ENCODE results near the gene BCL7B.
"Not testable (repeated sequence)": the region's sequence is repeated elsewhere in the genome, so short reads cannot be mapped to it uniquely, and the experiment has no call there.

BCL7B gene

DNA sequence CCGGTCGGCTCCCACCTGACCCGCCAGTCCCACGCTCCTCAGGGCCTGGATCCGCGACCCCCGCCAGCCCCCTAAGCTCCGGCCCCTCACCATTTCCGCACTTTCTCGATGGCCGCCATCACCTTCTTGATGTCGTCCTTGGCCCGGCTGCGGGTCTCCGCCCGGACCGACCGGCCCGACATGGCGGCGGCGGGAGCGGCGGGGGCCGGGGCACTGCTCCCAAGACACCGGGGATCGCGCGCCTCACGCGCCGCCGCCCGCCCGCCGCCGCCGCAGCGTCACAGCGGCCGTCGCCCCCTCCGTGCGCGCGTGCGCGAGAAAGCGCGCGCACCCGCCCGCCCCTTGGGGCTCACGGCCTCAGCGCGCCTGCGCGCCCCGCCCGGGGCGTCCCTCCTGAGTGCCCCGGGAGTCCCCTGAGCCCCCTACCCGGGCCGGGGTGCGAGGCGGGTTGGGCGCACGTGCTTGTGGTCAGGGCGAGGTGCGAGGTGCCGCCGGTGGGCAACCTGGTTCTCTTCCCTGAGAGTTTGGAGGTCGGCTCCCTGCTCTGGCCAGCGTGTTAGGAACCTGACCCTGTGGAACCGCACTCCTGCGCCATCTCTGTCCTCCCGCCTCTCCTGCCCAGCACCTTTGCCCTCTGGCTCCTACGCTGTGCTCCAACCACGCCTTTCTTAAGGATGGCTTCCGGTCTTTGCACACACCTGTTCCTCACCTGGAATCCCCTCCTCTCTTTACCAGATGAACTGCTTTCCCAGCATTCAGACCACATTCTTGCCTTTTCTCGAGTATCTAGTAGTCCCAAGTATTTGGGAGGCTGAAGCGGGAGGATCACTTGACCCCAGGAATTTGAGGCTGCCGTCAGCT lies at the start of gene BCL7B:
TSS of gene BCL7B (minus strand) at position 294 of the 861 bp plus-strand sequence. CDS start at position 182, 112 bp downstream.
- DNase-seq (ENCODE audit: low spot score), result peak; percentile 98

DNA sequence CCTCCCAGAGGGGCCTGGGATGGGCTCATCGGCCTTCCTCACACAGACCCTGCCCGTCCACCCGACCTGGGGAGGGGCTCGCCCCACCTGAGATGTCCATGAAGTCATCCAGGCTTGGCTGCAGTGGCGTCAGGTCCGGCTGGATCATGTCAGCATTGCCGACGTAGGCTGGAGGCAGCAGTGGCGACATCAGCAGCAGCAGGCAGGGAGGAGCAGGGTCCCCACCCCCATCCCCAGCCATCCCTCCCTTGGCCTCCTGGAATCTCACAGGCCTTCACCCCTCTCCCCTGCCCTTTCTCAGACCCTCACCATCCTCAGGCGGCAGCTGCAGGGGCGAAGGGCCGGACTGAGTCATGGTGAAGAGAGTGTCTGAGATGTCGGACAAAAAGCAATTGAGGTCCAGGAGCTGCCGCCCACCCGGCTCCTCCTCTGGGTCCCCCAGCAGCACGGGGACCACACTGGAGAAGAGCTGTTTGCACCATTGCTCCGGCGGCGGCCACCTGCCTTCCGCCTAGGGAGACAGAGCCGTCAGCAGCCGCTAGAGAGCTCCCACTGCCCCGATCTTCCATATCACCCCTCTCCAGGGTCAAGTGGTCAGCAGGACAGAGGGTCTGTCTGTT lies 48.2 kb upstream of the BCL7B start:
- DNase-seq (ENCODE audit: low spot score), result no peak

DNA sequence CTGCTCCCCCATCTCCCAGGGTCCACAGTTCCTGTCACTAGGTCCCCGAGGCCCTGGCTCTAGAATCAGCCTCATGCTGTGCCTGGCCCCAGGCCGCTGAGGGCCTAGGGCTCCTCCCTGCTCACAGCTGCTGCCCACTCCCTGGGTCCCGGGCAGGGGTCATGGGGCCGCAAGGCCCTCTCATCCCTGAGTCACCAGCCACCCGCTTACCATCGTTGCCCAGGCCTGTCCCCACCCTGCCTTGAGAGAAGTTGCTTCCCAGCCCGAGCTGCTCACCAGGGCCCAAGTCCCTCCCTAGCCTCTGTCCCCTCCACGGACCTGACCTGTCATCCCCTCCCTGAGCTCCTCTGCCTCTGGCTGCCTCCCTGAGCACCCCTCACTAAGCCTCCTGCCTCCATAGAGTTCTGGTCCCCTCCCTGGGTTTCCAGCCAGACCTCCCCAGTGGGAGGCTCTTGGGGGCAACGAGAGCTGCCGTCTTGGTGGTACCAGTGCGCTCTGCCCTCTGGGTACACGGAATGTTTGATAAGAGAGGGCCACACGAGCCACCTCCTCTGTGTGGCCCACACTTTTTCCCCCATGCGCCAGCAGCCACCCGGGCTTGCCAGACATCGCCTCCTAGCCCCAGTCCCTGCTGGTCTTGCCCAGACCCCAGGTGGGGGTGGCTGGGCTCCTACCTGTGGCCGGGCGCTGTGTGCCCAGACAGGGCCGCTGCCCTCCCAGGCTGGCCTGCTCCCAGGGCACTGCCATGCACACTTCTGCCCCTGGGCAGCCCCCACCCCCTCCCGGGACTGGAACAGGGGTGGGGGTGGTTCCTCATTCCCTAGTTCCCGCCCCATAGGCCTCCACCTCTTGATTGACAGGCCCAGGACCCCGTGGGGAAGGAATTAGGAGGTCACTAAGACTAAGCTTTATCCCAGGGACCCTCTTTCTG lies 45.5 kb upstream of the BCL7B start:
- DNase-seq (ENCODE audit: low spot score), result no peak

DNA sequence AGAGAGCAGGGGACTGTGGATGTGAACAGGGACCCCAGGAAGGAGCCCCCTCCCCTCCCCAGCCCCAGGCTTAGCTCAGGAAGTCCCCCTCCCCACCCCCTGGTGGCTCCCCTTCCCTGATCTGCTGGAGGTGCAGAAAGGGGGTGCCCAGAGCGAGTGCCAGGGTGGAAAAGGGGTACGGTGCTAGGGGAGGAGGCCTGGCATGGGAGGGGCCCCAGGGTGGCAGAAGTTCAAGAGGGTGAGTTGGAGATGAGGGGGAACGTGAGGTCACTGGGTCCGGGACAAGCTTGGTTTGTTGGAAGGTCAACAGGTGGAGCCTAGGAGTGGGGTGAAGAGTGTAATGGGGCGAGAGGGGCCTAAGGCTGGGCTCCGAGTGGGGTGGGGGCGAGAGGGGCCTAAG lies 42.4 kb upstream of the BCL7B start:
- no peak for DNase-seq (ENCODE audit: low spot score)

DNA sequence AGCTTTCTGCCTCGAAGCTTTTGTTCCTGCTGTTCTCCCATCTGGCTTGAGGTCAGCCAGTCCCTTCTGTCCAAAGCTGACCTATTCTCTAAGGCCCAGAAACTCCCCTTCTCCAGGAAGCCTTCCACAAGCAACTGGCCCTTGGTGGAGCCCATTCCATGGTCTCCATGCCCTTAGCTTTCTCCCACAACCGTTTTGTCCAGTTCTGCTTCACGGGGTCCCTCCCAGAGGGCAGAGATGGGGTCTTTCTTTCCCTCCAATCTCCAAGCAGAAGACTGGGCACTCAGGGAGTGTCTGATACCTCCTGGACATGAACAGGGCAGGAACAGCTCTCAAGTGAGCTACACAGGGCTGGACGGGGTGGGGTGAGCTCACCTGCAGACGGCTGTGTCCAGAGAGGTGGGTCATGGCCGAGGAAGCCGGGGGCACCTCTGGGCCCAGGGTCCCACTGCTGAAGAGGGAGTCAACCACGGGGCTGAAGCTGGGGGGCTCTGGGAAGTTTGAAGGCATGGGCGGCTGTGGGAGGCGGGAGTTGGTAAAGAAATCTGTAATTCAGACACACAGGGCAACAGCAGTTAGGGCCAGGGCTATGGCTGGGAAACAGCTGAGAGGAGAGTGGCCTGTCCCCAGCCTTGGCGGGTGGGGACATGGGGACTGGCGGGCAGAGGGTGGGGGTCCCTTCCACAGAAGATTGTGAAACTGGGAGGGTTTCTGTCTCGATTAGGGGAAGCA lies 41.8 kb upstream of the BCL7B start:
- DNase-seq (ENCODE audit: low spot score), result no peak

DNA sequence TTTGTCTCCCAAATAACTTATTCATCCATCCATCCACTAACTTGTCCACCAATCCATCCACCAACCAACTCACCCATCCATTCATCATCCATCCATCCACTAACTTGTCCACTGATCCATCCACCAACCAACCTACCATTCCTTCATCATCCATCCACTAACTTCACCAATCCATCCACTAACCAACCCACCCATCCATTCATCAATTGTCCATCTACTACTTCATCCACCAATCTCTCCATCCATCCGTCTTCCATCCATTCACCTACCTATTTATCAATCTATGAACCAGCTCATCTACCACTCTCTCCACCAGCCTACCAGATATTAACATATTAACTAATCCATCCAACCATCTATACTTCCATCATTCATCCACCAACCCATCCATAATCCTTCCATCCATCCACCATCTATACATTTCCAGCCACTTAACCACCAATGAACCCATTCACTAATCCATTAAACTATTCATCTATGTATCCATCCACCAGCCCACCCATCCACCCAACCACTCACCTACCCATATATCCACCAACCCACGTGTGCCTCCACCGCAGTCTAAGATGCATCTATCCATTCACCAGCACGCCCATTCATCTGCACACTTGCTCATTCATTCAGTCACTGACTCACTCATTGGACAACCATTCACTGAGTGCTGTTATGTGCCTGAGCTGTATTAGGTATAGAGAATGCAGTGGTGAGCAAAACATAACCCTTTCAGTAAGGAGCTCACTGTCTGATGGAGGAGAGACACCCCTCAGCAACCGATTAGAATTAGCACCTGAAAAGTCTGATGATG lies 40.7 kb upstream of the BCL7B start:
- no peak for DNase-seq (ENCODE audit: low spot score)

DNA sequence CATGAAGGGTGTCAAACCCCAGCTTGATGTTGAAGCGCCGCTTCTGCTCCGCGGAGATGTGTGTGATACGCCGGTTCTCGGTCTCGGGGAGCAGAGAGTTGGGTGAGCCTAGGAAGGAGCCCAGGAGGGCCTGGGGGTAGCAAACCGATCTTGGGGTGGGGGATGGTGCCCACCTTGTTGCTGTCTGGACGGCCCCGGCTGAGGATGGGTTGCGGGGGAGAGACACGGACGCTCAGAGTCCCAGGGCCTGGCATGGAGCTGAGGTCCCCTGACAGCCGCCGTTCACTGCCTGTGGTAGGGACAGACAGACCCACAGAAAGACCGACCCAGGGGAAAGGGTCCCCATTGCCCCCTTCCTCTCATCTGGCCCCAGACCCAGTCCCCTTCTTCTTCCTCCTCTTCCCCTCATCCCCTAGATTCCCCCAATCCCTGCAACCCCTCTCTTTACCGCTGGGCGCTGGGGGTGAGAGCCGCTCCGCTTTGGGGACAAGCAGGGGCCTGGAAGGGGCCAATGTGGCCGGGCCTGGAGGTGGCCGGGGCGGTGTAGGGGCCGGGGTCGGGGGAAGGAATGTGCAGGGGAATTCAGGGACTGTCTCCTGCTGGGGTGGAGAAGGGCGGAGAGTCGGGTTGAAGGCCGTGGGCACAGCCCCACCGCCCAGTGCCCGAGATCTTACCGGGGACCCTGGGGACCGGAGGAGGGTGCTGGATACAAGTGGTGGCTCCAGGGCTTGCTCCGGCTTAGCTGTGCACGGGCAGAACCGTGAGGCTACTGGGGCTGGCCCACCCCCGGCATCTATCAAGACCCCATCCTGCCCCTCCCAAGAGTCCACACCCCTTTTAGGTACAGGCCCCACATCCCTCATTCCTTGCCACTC lies 38.9 kb upstream of the BCL7B start:
- DNase-seq (ENCODE audit: low spot score), result no peak

DNA sequence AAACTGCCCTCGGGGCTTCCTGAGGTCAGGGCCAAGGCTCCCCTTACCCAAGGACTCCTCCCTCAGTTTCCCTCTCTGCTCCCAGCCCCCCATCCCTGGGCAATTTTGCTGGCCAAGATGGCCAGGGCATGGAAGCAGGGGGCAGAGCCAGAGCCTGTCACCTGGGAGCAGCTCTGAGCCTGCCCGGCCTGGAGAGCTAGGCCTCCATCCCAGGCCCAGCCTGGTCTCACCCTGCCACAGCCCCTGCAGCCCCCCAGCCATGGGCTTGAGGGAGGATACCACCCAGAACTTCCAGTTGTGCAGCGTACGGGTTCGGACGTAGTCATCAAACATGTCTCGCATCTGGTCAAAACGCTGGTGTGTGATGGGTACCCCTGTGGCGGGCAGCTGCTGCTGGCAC lies 37.9 kb upstream of the BCL7B start:
- DNase-seq (ENCODE audit: low spot score), result no peak

DNA sequence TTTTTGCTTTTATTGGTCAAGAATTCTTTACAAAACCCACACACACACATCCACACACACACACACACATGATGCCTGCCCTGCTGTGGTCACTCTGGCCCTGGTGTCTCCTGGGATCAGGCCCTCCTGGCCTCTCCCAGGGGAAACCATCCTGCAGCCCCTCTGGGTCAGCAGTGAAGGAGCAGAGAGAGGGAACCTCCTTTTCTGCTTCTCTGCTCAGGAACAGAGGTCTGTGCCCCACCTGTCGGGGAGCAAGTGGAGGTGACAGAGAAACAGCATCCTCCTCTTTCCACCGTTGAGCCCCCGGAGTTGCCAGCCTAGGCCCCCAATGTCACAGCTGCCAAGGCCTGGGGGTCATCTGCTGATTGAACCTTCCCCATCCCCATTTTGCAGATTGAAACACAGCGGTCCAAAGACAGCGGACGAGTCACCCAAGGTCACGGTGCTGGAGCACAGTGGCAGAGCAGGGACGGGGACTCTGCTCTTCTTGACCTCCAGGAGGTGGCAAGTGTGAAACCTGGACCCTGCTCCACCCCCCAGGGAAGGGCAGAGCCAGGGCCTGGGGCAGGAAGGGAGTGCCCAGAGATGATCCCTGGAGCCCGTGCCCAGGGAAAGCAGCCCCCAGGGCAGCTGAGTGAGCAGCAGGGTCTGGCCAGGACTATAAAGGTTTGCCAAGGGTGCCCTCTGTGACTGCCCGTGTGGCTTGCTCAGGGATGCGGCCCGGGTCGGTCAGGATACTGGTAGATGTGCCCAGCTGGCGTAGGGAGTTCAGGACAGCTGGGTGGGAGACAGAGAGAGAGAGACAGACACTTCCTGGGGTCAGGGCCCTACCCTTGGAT lies 35.9 kb upstream of the BCL7B start:
- DNase-seq (ENCODE audit: low spot score), result no peak

DNA sequence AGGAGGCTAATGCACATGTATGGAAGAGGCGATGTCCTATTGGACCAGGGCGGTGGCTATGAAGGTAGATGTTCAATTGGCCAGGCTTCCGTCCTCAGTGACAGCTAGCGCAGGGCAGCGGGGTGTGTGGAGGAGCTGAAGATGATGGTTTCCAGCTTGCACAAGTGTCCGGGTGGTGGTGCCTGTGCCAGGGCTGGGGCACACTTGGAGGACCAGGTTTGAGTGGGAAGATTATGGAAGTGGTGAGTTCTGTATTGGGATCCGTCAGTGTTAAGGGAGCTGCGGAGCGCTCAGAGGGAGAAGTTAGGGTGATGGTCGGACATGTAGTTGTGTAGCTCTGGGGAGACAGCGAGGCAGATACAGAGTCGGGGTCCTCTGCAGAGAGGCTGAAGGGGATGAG lies 29.4 kb upstream of the BCL7B start:
- DNase-seq (ENCODE audit: low spot score), result no peak

DNA sequence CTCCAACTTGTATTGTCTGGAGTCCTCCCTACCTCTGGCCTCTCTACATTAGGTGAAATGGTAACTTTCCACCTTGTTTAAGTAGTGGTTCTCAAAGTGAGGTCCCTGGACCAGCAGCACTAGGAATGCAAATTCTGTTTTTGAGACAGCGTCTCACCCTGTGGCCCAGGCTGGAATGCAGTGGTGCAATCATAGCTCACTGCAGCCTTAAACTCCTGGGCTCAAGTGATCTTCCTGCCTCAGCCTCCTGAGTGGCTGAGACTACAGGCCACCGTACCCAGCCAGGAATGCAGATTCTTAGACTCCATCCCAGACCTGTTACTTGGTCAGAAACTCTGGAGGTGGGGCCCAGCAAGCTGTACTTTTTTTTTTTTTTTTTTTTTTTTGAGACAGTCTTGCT lies 27.7 kb upstream of the BCL7B start:
- DNase-seq (ENCODE audit: low spot score), result no peak

DNA sequence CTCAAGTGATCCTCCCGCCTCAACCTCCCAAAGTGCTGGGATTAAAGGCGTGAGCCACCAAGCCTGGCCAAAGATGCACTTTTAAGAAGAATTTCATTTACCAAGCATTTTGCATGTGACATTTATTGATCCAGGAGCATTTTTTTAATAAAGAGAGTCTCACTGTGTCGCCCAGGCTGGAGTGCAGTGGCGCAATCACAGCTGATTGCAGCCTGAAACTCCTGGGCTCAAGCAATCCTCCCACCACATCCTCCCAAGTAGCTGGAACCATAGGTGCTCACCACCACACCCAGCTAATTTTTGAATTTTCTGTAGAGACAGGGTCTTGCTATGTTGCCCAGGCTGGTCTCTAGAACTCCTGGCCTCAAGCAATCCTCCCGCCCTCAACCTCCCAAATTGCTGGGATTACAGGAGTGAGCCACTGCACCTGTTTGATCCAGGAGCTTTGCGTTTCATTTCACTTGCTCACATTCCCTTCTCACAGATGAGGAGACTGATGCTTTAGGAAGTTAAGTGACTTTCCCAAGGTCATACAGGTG lies 25.2 kb upstream of the BCL7B start:
- DNase-seq (ENCODE audit: low spot score), result no peak

DNA sequence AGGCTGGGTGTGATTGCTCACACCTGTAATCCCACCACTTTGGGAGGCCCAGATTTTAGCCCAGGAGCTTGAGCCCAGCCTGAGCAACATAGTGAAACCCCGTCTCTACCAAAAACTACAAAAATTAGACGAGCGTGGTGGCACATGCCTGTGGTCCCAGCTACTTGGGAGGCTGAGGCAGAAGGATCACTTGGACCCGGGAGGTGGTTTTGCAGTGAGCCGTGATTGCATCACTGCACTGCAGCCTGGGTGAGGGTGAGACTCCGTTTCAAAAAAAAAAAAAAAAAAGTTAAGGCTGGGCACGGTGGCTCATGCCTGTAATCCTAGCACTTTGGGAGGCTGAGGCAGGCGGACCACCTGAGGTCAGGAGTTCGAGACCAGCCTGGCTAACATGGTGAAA lies 23.5 kb upstream of the BCL7B start:
- DNase-seq (ENCODE audit: low spot score), result not testable (repeated sequence)

DNA sequence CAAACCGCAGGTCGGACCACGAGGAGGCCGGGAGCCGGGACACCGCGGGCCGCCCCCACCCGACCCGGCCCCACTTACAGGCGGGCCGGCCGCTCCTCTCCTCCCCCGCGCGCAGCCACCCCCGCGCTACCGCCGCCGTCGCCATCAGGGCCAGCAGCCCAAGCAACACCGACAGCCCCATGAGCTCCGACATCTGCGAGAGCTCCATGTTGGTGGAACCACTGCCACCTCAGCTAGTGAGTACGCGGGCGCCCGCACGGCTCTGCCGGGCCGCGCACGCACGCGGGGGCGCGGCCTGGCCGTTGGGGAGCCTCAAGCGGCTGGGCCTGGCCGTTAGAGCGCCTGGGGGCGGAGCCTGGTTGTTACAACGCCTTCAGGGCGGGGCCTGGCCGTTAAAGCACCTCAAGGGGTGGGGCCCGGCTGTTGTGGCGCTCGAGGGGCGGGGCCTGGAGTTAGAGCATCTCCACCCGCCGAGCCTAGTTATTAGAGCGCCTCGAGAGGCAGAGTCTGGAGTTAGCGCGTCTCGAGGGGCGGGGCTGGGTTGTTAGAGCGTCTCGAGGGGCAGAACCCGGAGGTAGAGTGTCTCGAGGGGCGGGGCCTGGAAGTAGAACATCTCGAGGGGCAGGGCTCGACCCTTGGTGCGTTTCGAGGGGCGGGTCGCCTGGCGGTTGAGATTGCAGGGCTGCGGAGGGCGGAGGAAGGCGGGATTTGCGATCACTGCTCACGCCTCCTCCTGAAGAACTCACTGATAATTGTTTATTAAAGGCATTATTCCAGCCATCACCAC lies 21.0 kb upstream of the BCL7B start, which contains the start of gene TBL2:
TSS of gene TBL2 (minus strand) at position 238 of the 787 bp plus-strand sequence. CDS start at position 208, 30 bp downstream.
- DNase-seq (ENCODE audit: low spot score), result peak; percentile 99

DNA sequence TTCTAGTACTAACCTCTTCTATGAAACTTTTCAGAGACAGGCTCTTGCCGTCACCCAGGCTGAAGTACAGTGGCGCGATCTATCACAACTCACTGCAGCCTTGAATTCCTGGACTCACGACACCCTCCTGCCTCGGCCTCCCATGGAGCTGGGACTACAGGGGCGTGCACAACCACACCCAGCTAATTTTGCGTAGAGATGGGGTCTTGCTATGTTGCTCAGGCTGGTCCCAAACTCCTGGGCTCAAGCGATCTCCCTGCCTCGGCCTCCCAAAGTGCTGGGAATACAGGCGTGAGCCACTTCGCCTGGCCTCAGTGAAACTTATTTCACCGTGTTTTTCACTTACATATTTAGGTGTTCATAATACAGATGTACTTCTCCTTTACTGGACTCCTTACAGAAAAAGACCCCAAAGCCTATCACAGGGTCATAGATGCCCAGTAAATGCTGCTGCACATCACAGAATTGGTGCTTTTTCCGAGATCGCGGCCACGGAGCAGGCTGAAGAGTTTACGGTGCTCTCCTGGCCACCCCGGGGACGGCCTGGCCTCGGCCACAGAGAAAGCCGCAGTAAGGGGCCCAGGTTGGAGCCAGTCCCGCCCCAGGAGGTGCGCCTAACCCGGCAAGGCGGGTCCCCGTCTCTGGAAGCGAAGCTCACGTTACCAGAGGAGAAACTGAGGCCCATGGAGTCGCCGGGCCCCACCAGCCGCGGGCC lies 20.3 kb upstream of the BCL7B start:
- peak; percentile 30 for DNase-seq (ENCODE audit: low spot score)

DNA sequence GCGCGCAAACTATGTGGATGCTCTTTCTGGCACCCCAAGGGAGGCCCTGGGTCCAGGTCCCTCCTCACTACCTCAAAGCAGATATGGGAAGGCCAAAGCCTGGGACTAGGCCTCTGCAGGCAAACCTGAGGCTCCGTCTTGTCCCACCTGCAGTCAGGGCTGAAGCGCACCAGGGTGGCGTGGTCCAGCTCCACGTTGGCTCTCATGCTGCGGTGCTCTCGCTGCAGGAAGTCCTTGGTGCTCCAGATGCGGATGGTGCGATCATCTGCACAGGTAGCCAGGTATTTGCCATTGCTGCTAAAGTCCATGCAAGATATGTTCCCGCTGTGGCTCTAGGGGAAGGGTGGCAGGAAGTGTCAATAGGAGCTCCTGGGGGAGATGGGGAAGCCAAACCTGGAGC lies 16.3 kb upstream of the BCL7B start:
- no peak for DNase-seq (ENCODE audit: low spot score)

DNA sequence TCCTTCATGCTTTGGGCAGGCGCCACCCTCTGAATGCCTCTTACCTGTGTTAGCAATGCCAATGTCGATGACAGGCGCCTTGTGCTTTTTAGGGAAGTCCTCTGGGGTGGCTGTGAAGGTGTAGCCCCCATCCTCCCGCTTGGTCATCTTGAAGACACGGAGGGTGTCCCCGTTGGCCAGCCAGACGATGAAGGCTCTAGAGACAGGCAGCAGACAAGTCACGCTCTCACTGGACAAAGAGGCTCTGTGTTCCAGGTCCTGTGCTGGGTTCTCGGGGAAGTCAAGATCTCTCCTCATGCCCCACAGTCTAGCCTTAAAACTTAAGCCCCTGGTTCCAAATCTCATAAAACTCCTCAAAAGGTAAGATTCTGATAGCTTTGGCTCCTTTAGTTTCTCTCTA lies 15.8 kb upstream of the BCL7B start:
- DNase-seq (ENCODE audit: low spot score), result no peak

Data from germinal center (tissue), 1 donor.